Kidney epithelial cell (primary cell): Measurements from ENCODE around the gene MOB3A. TPM values are rescaled to one million over a fixed set of nuclear protein-coding genes. Genes with fewer than 3 reads are reported as not detected.

ENCODE experiments used
- DNase-seq: peaks from one replicate; pipeline ENCODE4 v3.0.0-alpha.2; 2010; ENCODE audit warnings: low read depth
- H3K27me3 ChIP-seq: 2 replicates; pipeline ENCODE4 v1.6.0; 2011; ENCODE audit warnings: low read length; ENCODE audit not compliant: control insufficient read depth, insufficient read depth
- H3K36me3 ChIP-seq: 2 replicates; pipeline ENCODE4 v1.5.1; 2011; ENCODE audit warnings: low read length; ENCODE audit not compliant: control insufficient read depth, insufficient read depth
- H3K4me3 ChIP-seq: 2 replicates; pipeline ENCODE4 v1.5.1; 2011; ENCODE audit warnings: low read depth, mild to moderate bottlenecking, control low read depth, low read length
- total RNA-seq: library from RNA; depleted of rRNA; stranded (reverse); fragments of >200 nt; gene quantifications from 2 replicates; pipeline ENCODE4 v1.2.3, GENCODE V29; 2015
- TF ChIP-seq, protein P1 (sequence below): IDR thresholded peaks from 2 replicates; pipeline ENCODE4 v1.5.1; 2011; ENCODE audit warnings: mild to moderate bottlenecking, moderate library complexity, low read length, control low read depth, inconsistent platforms; ENCODE audit not compliant: insufficient read depth, poor library complexity, severe bottlenecking

MOB3A gene
- total RNA-seq, 1 donor from 2014 or later: 40.3 TPM

DNA sequence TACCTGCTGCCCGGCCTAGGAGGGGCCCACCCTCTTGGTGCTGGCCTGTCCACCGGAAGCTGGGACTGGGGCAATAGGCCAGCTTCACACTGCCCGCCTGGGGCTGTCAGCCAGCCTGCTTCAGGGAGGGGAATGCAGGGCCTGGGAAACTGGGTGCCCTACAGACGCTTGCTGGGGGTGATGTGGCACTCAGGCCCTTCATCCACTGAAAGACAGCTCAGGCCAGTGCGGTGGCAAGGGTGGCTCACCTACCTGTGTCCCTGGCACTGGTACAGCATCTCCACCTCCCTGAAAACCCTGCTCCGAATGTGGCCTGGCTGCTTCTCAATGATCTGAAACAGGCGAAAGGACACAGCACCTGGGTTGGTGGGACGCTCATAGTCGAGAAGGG lies 52.9 kb downstream of the MOB3A start:
- TF ChIP-seq, protein P1, sequence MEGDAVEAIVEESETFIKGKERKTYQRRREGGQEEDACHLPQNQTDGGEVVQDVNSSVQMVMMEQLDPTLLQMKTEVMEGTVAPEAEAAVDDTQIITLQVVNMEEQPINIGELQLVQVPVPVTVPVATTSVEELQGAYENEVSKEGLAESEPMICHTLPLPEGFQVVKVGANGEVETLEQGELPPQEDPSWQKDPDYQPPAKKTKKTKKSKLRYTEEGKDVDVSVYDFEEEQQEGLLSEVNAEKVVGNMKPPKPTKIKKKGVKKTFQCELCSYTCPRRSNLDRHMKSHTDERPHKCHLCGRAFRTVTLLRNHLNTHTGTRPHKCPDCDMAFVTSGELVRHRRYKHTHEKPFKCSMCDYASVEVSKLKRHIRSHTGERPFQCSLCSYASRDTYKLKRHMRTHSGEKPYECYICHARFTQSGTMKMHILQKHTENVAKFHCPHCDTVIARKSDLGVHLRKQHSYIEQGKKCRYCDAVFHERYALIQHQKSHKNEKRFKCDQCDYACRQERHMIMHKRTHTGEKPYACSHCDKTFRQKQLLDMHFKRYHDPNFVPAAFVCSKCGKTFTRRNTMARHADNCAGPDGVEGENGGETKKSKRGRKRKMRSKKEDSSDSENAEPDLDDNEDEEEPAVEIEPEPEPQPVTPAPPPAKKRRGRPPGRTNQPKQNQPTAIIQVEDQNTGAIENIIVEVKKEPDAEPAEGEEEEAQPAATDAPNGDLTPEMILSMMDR: no peak
- Histone ChIP-seq H3K27me3 (no peaks in the 10 kb centered on the region), H3K4me3 (no peak overlapping the region), H3K36me3 (peaks cover 4% of the 10 kb centered on the region)
- no peak for DNase-seq

DNA sequence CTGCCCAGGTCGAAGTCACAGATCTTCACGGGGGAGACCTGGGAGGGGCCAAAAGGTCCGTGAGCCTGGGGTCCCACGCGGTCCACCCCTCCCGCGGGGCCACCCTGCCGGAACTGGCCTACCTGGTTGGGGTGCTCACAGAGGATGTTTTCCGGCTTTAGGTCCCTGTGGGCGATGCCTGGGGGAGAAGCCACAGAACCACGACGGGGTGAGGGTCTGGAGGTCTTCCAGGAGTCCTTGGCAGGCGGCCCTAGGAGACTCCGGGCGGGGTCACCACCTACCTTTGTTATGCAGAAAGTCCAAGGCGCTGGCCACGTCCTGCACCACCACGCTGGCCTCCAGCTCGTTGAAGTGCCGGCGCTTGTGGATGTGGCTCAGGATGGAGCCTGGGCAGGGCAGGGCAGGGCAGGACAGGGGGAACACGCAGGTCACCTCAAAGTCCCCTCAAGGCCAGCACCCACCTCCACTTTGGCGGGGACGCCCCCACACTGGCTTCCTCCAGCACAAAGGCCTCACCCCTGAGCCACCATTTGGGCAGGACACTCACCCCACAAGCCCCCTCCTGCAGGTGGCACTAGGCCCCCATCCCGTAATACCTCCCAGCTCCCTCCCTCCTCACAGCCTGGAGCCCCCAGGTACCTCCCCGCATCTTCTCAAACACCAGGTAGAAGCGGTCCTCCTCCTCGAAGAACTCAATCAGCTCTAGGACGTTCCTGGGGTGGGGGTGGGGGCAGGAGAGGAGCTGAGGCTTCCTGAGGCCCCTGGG lies 53.5 kb downstream of the MOB3A start:
- TF ChIP-seq, protein P1: no peak
- no peaks in the 10 kb centered on the region for H3K27me3 ChIP-seq
- H3K4me3 ChIP-seq: no peak overlapping the region
- H3K36me3 ChIP-seq: peaks cover 2% of the 10 kb centered on the region
- no peak for DNase-seq

DNA sequence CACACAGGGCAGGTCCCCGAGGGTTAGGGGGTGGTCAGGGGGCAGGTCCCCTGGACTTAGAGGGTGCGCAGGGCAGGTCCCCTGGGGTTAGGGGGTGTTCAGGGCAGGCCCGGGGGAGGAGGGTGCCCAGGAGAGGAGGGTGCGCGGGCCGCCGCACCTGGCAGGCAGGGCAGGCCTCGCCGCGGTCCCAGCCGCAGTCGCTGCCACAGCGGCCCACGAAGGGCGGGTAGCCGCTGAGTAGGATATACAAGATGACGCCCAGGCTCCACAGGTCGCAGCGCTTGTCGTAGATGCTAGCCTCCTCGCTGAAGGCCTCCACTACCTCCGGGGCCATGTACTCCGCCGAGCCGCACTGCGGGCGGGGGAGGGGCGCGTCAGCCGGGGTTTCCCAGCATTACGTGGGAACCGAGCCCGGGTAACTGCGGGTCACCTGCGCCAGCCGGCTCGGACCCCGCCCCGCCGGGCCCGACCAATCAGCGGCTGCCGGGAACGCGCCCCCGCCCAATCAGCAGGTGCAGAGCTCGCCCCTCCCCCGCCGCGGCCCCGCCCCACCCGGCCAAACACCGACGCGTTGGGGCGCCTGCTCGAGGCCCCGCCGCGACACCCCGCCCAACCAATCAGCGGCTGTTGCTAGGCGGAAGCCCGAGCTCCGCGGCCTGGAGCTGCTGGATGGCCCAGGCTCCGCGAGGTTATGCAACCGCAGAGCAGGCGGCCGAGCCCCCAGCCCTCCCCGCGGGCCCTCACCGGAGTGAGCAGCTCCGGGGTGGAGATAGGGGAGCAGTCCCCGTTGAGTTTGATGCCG lies 54.2 kb downstream of the MOB3A start:
- Histone ChIP-seq H3K36me3 (peaks cover 2% of the 10 kb centered on the region), H3K4me3 (peak overlapping the region; percentile 30), H3K27me3 (no peaks in the 10 kb centered on the region)
- TF ChIP-seq, protein P1: no peak
- peak; percentile 74 for DNase-seq

DNA sequence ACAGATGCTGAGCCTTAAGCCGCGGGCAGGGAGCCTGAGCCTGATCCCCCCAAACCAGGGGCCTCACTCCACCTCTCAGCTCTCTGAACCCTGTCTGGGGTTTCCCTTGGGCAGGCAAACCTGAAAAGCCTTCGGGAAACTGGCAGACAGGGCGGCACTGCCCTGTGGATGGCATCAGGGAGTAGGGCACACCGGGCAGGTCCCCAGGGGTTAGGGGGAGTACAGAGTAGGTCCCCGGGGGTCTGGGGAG lies 54.8 kb downstream of the MOB3A start:
- Histone ChIP-seq H3K4me3 (peak overlapping the region; percentile 30), H3K36me3 (peaks cover 1% of the 10 kb centered on the region), H3K27me3 (no peaks in the 10 kb centered on the region)
- TF ChIP-seq, protein P1: no peak
- DNase-seq: no peak

DNA sequence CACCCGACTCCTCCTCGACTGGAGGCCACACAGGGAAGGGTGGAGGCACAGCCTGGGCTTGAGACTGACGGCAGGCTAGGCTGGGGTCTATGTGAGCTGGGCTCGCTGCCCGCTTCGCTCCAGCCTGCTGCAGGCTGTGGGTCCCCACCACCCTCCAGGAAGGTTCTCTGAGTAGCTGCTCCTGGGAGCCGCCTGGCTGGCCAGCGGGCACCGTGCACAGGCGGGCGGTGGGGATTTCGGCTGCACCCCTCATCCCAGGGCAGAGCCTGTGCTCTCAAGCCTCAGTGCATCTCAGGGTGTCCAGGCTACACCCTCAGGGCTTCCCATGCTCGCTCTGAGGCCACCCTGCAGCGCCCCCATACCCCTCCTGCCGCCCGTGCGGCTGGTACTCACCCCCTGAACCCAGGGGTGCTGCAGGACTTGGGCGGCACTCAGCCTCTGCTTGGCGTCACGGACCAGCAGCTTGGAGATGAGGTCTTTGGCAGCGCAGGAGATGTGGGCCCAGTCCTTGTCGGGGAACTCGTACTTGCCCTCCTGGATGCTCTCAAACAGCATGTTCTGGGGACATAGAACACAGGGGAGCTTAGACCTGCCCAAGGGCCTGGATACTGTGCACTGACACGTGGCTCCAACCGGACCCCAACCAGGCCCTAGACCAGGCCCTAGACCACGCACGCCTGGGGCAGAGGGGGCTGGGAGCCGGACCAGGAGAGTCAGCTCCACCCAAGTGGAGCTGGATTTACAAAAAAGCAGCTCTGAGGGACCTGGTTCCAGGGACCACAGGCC lies 55.3 kb downstream of the MOB3A start:
- Histone ChIP-seq H3K4me3 (no peak overlapping the region), H3K36me3 (peaks cover 1% of the 10 kb centered on the region), H3K27me3 (no peaks in the 10 kb centered on the region)
- DNase-seq: no peak
- TF ChIP-seq, protein P1: no peak
